ES-I3 (cell line): ENCODE measurements around the gene PHF20.
"Not testable (repeated sequence)": the region's sequence is repeated elsewhere in the genome, so short reads cannot be mapped to it uniquely, and the experiment has no call there.

Source experiments
- H3K36me3 ChIP-seq: 2 replicates; pipeline ENCODE4 v1.6.1; 2013; ENCODE audit warnings: mild to moderate bottlenecking, low read length, control low read depth, moderate library complexity; ENCODE audit not compliant: insufficient read depth
- H3K4me1 ChIP-seq: 2 replicates; pipeline ENCODE4 v1.6.1; 2013; ENCODE audit warnings: mild to moderate bottlenecking, control low read depth, low read length; ENCODE audit not compliant: insufficient read depth
- H3K9ac ChIP-seq: 2 replicates; pipeline ENCODE4 v1.6.1; 2013; ENCODE audit warnings: low read depth, mild to moderate bottlenecking, low read length, moderate library complexity
- H3K9me3 ChIP-seq: 2 replicates; pipeline ENCODE4 v1.6.1; 2013; ENCODE audit warnings: mild to moderate bottlenecking, low read length, moderate library complexity; ENCODE audit not compliant: control insufficient read depth, insufficient read depth

Gene PHF20

DNA sequence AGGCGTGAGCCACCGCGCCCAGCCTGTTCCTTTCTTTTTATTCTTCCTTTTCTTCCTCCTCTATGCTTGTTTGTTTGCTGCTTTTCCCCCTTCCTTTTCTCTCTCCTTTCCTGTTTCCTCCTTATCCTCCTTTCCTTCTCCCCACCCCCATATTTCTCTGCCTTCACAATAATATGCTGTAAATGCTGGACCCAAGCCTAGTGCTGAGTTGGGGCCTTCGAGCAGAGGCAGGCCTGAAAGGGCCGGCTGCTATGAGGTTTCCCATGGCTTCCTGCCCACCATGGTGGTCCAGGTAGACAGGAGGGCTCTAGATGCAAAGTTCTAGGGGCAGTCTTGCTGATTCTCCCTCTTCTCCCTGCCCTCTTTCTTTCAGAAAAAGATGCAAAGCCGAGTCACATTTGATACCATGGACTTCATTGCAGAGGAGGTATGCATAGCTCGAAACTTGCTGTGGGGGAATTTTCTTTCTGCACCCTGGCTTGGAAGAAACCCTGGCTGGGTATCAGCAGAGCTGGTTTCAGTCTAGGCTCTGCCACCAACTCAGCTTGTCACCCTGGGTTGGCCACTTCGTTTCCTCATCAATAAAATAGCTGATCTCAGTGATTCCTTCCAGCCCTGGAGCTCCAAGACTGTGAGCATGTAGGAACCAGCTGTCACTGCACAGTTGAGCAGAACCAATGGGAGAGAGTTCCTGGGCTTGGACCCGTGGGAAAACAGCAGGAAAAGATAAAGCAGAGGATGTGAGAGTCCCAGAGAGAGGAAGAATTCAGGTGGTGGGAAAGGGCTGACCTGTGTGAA lies 204.0 kb downstream of the PHF20 start:
- no peak overlapping the region for H3K9ac ChIP-seq
- H3K9me3 ChIP-seq, result no peaks in the 10 kb centered on the region
- H3K4me1 ChIP-seq, result no peaks in the 10 kb centered on the region

DNA sequence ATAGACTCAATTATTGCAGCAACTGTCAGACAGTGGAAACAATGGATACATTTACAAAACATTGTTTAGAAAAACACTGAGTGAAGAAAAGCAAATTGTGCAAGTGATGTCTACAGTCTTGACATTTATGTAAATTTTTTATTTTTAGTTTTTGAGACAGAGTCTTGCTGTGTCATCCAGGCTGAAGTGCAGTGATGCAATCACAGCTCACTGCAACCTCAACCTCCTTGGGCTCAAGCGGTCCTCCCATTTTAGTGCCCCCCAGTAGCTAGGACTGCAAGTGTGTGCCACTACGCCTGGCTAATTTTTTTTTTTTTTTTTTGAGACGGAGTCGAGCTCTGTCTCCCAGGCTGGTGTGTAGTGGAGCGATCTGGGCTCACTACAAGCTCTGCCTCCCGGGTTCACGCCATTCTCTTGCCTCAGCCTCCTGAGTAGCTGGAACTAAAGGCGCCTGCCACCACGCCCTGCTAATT lies 206.3 kb downstream of the PHF20 start:
- no peaks in the 10 kb centered on the region for H3K4me1 ChIP-seq
- no peak overlapping the region for H3K9ac ChIP-seq
- no peaks in the 10 kb centered on the region for H3K36me3 ChIP-seq
- H3K9me3 ChIP-seq, result no peaks in the 10 kb centered on the region

More for the DNA sequence above, 204.0 kb downstream of the PHF20 start:
- H3K36me3 ChIP-seq, result no peaks in the 10 kb centered on the region

DNA sequence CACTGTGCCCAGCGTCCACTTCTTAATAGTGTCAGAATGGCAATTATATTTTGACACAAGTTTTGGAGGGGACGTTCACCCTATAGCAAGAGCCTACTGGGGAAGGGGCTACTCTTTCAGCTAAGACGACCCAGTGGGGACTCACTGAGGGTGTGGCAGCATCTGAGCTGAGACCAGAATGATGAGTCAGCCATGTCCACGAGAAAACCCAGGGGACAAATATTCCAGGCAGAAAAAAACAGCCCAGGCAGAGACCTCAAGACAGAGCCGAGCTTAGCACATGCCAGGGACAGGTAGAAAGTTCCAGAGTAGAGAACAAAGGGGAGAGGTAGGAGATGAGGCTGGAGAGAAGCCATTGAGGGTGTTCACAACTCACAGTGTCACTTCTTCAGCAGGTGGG lies 207.7 kb downstream of the PHF20 start:
- no peaks in the 10 kb centered on the region for H3K36me3 ChIP-seq
- no peak overlapping the region for H3K9ac ChIP-seq

DNA sequence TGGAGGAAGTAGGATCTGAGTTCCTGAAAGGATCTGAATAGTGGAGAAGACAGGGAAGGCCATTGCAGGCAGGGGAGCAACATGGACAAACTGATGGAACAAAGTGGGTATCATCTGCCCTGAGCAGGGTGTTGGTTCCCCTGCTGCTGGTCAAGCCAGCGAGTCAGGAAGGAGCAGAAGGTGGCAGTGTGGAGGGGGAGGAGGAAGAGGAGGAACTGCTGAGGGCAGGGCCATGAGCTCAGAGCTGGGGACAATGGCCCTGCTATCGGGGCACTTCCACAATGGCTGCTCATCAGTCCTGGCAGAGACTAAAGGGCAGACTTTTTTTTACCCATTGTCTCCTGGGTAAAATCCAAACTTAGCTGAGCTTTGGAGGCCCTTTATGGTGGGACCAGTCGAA lies 210.2 kb downstream of the PHF20 start:
- no peaks in the 10 kb centered on the region for H3K36me3 ChIP-seq
- H3K9me3 ChIP-seq, result no peaks in the 10 kb centered on the region

More for the DNA sequence above, 207.7 kb downstream of the PHF20 start:
- H3K9me3 ChIP-seq, result no peaks in the 10 kb centered on the region
- no peaks in the 10 kb centered on the region for H3K4me1 ChIP-seq

DNA sequence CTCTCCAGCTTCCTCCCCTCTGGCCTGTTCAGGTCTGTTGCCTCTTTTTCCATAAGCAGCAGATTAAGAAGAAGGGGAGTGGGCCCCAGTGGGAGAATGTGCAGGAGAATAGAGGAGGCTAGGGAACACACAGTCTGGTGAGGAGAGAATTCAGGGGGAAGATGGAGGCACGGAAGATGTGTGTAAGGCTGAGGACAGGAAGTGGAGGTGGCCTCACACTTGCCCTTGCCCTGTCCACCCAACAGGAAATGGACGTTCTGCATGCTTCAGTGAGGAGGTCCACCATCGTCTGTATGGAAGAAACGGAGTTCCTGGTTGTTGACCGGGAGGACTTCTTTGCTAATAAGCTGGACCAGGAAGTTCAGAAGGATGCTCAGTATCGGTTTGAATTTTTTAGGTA lies 212.6 kb downstream of the PHF20 start:
- no peaks in the 10 kb centered on the region for H3K4me1 ChIP-seq
- no peaks in the 10 kb centered on the region for H3K36me3 ChIP-seq
- H3K9me3 ChIP-seq, result no peaks in the 10 kb centered on the region
- no peak overlapping the region for H3K9ac ChIP-seq

More for the DNA sequence above, 210.2 kb downstream of the PHF20 start:
- Histone ChIP-seq H3K4me1 (no peaks in the 10 kb centered on the region), H3K9ac (no peak overlapping the region)

DNA sequence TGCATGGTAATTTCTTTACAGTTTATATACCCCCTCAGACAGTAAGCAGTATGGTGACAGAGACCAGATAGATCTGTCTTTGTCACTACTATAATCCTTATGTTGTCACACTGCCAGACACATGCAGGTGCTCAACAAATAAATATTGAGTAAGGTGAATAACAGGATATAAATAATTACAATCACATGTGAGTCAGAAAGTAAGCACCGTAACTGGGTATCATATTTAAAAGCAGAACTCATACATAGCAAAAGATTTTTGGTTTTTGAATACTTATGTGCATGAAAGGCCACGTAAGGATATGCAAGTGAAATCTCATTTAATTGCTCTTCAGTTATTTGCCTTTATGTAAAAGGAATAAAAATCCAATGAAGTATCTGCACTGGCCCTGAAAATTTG lies 214.0 kb downstream of the PHF20 start:
- Histone ChIP-seq H3K9ac (no peak overlapping the region), H3K4me1 (no peaks in the 10 kb centered on the region), H3K36me3 (no peaks in the 10 kb centered on the region), H3K9me3 (no peaks in the 10 kb centered on the region)

DNA sequence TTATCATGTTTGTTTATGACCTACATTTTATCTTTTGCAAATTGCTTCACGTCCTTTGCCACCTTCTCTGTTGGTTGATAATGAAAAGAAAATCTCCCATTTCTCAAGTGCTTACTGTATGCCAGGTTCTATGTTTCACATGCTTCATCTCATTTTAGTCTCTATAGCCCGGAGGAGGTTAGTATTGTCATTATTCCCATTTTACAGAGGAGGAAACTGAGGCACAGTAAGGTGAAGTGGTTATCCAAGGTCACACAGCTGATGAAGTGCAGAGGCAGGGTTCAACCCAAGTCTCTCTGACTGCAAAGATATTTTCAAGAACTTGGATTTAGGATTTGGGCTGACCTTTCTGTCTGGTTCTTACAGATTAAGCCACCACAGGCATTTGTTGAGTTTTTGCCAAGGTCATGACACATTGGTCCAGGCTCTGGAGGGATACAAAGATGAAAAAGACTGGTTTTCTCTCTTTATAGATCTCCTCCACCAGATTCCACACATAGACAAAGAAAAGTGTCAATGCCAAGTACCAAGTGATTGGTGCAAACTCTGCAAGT lies 217.2 kb downstream of the PHF20 start:
- no peaks in the 10 kb centered on the region for H3K9me3 ChIP-seq
- no peak overlapping the region for H3K9ac ChIP-seq
- no peaks in the 10 kb centered on the region for H3K36me3 ChIP-seq
- peaks cover 6% of the 10 kb centered on the region for H3K4me1 ChIP-seq

DNA sequence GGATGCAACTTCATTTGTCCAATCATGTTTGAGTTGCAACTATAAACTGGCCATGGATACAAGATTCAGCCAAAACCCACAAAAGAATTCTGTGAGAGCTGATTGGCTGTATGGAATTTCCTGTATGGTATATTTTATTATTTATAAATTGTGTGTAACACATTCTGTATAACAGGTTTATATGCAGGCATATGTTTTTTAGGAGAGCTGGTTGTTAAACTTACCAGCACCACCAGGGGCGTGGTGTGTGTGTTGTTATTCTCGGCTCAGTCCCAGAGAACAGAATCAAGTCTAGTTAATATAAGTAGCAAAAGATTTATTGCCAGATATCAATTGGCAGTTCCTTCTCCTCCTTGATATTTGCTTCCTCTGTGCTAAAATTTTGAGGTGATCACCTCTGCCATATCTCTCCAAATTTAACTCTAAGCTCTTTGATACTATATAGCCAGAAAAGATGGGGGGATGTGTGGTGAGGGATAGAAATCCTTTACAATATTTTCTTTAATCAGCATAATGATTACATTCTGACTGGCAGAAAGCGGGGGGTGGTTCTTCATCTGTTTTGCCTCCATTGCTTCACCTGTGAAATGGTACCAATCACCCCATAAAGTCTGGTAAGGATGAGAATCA lies 219.4 kb downstream of the PHF20 start:
- H3K4me1 ChIP-seq, result peaks cover 6% of the 10 kb centered on the region
- H3K36me3 ChIP-seq, result no peaks in the 10 kb centered on the region
- no peaks in the 10 kb centered on the region for H3K9me3 ChIP-seq
- H3K9ac ChIP-seq, result no peak overlapping the region

DNA sequence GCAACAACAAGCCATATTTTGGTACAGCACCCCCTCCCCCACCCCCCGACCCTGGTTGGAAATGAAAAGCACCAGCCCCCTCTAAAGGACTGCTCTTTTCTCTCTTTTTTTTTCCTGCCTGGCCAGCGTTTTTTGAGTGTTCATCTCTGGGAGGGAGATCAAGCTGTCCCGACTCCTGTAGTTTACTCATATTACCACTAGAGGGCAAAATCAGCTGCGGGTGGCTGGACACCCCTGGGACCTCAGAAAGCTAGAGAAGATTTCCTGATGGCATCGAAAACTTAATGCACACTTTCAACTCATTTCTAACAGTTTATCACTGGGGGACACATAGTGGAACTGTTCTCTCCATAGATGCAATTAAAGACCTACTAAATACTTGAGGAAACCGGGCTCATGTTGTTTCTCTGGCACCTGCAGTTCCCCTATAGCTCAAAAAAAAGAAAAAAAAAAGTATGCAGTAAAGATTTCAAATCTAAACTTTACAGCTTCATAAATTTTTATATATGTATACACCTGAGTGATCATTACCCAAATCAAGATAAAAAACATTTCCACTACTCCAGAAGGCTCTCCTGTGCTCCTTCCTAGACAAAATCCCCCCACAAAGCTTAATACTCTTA lies 221.0 kb downstream of the PHF20 start:
- Histone ChIP-seq H3K4me1 (peaks cover 6% of the 10 kb centered on the region), H3K9me3 (no peaks in the 10 kb centered on the region), H3K9ac (no peak overlapping the region), H3K36me3 (no peaks in the 10 kb centered on the region)

DNA sequence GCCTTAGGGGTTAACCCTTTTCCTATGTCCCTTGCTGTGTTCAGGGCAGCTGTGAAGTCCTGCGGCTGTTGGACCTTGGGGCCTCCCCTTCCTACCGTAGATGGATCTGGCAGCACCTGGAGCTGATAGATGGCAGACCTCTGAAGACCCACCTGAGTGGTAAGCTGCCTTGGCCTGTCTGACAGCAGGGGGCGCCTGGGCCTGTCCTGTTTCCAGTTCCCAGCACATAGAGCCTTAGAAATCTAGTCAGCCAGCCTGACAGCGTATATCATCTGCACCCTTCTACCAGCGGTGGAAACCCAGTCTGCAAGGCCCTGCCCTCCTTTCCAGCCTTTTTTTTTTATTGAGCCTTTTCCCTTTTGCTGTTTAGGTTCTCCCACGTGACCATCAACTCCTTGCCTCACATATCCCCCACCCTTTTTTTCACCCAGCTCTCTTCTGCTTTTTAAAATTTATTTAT lies 223.2 kb downstream of the PHF20 start:
- Histone ChIP-seq H3K9me3 (no peaks in the 10 kb centered on the region), H3K9ac (no peak overlapping the region), H3K4me1 (peaks cover 6% of the 10 kb centered on the region), H3K36me3 (no peaks in the 10 kb centered on the region)

DNA sequence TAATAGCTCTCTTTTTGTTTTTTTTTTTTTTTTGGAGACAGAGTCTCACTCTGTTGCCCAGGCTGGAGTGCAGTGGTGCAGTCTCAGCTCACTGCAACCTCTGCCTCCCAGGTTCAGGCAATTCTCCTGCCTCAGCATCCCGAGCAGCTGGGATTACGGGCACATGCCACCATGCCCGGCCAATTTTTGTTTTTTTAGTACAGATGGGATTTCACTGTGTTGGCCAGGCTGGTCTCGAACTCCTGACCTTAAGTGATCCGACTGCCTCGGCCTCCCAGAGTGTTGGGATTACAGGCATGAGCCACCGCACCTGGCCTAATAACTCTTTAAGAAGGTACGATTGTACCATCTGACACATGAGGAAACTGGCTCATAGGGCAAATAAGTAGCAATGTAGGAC lies 224.7 kb downstream of the PHF20 start:
- not testable (repeated sequence) for H3K4me1 ChIP-seq, H3K9me3 ChIP-seq, H3K36me3 ChIP-seq, H3K9ac ChIP-seq
